Naive thymus-derived CD4-positive, alpha-beta T cell (primary cell): Measurements from ENCODE around the gene PDYN. TPM values are rescaled to one million over a fixed set of nuclear protein-coding genes. Genes with fewer than 3 reads are reported as not detected.

Experiments used
- ATAC-seq: fragments of 150-1000 bp; cut with Tn5 transposase; 2 replicates; pipeline ENCODE4 v1.10.0; 2021; ENCODE audit warnings: mild to moderate bottlenecking, moderate library complexity
- CTCF ChIA-PET: fragments of 350-600 bp; sonication (Branson Sonifier 250); formaldehyde crosslinking; loops from one replicate; lab custom pipeline; 2021; ENCODE audit warnings: antibody characterized with exemption; lab: Charles Lee
- POLR2A ChIA-PET: fragments of 350-600 bp; sonication (Branson Sonifier 250); formaldehyde crosslinking; loops from one replicate; lab custom pipeline; 2021; ENCODE audit warnings: antibody characterized with exemption, inconsistent platforms; lab: Charles Lee
- DNase-seq, 9 donors: peaks; one replicate each; pipeline versions ENCODE4 v3.0.0 to v3.0.0-alpha.2; 2020 to 2022; ENCODE audit warnings: mixed read lengths in 1 of 9
- H3K27ac ChIP-seq: one replicate; pipeline ENCODE4 v1.7.0; 2013; ENCODE audit warnings: mild to moderate bottlenecking, low read depth, low read length, moderate library complexity
- H3K27me3 ChIP-seq, 2 donors: one replicate each; pipeline ENCODE4 v1.7.0; 2013; ENCODE audit warnings: low read length in 2 of 2, mild to moderate bottlenecking in 2 of 2, moderate library complexity in 2 of 2; ENCODE audit not compliant: control insufficient read depth in 2 of 2, insufficient read depth in 2 of 2
- H3K36me3 ChIP-seq, 3 experiments: 1 replicate in 2 of 3; 2 replicates in 1 of 3; pipeline ENCODE4 v1.7.0; 2013; ENCODE audit warnings: low read length in 3 of 3, mild to moderate bottlenecking in 3 of 3, moderate library complexity in 1 of 3; ENCODE audit not compliant: insufficient read depth in 3 of 3, control insufficient read depth in 2 of 3
- H3K4me1 ChIP-seq, 2 donors: one replicate each; pipeline ENCODE4 v1.7.0; 2013; ENCODE audit warnings: low read length in 2 of 2, mild to moderate bottlenecking in 2 of 2, moderate library complexity in 1 of 2; ENCODE audit not compliant: control insufficient read depth in 2 of 2, insufficient read depth in 2 of 2
- H3K4me3 ChIP-seq: 2 replicates; pipeline ENCODE4 v1.7.0; 2013; ENCODE audit warnings: mild to moderate bottlenecking, low read length
- H3K9me3 ChIP-seq, 3 experiments: 1 replicate in 2 of 3; 2 replicates in 1 of 3; pipeline ENCODE4 v1.7.0; 2013; ENCODE audit warnings: low read length in 3 of 3; ENCODE audit not compliant: control insufficient read depth in 2 of 3
- H3K27ac Mint-ChIP-seq, 9 donors: one replicate each; pipeline ENCODE4 v1.8.0; 2020 to 2022; ENCODE audit warnings: mixed read lengths in 9 of 9, mild to moderate bottlenecking in 8 of 9, moderate library complexity in 5 of 9, inconsistent platforms in 2 of 9
- H3K27me3 Mint-ChIP-seq, 5 donors: one replicate each; pipeline ENCODE4 v1.8.0; 2021 to 2022; ENCODE audit warnings: mixed read lengths in 5 of 5, mild to moderate bottlenecking in 1 of 5
- H3K36me3 Mint-ChIP-seq, 5 donors: one replicate each; pipeline ENCODE4 v1.8.0; 2020 to 2022; ENCODE audit warnings: mixed read lengths in 5 of 5, mild to moderate bottlenecking in 3 of 5, inconsistent platforms in 1 of 5
- H3K4me1 Mint-ChIP-seq, 7 donors: one replicate each; pipeline ENCODE4 v1.8.0; 2020 to 2022; ENCODE audit warnings: mixed read lengths in 7 of 7, mild to moderate bottlenecking in 3 of 7, inconsistent platforms in 1 of 7
- H3K4me3 Mint-ChIP-seq, 10 donors: one replicate each; pipeline ENCODE4 v1.8.0; 2020 to 2022; ENCODE audit warnings: mild to moderate bottlenecking in 10 of 10, mixed read lengths in 10 of 10, moderate library complexity in 6 of 10, inconsistent platforms in 2 of 10
- H3K9me3 Mint-ChIP-seq, 11 donors: one replicate each; pipeline ENCODE4 v1.8.0; 2020 to 2022; ENCODE audit warnings: mixed read lengths in 11 of 11, mild to moderate bottlenecking in 4 of 11, inconsistent platforms in 1 of 11, moderate library complexity in 1 of 11
- intact Hi-C, 2 donors: fragments of 100-400 bp; cut with micrococcal nuclease; formaldehyde crosslinking; loops; one replicate each; pipeline ENCODE4 v1.15.1; 2023
- polyA plus RNA-seq, 2 donors: library from polyadenylated mRNA; unstranded; fragments of 300-500 nt; fragmentation: Illumina TruSeq; gene quantifications; one replicate each; pipeline ENCODE4 v1.2.3, GENCODE V29; 2021
- total RNA-seq, 6 experiments: library from RNA in 5 of 6; stranded (reverse) in 5 of 6; gene quantifications; 1 replicate in 5 of 6; 2 replicates in 1 of 6; pipeline ENCODE4 v1.2.3 and lab custom pipeline; 2021 to 2026

PDYN gene
- total and polyA plus RNA-seq, 7 experiments from 2014 or later, result not detected

- ChIA-PET POLR2A (no interaction called here), CTCF (interaction anchor here (0.7 kb wide), 1 partner anchor 55 kb away, joined by 3 read pairs; no protein-coding TSS in a partner anchor)
- H3K4me3 Mint-ChIP-seq, result no peak overlapping the region
- no peak overlapping the region for H3K4me3 ChIP-seq
- peaks cover 0 to 18% (median 5%) of the 10 kb centered on the region in 7 donors for H3K4me1 Mint-ChIP-seq
- H3K36me3 Mint-ChIP-seq, result no peaks in the 10 kb centered on the region
- ATAC-seq (no peak), DNase-seq (no peak)
- H3K27ac ChIP-seq, result no peak overlapping the region
- H3K9me3 Mint-ChIP-seq, result no peaks in the 10 kb centered on the region
- intact Hi-C loops, result no loop called here
- no peaks in the 10 kb centered on the region for H3K36me3 ChIP-seq
- no peaks in the 10 kb centered on the region for H3K4me1 ChIP-seq
- peaks cover 45 to 66% (median 54%) of the 10 kb centered on the region in 5 donors for H3K27me3 Mint-ChIP-seq
- H3K27ac Mint-ChIP-seq, result no peak overlapping the region
- no peaks in the 10 kb centered on the region for H3K27me3 ChIP-seq
- no peaks in the 10 kb centered on the region for H3K9me3 ChIP-seq
Observed at GRCh38 chr20:1947535-1947846, 46.4 kb downstream of the PDYN start.

- H3K27ac Mint-ChIP-seq, result no peak overlapping the region
- no peak overlapping the region for H3K27ac ChIP-seq
- no peaks in the 10 kb centered on the region for H3K27me3 ChIP-seq
- H3K36me3 ChIP-seq, result no peaks in the 10 kb centered on the region
- ATAC-seq (peak; percentile 66), DNase-seq (no peak)
- intact Hi-C loops, result no loop called here
- POLR2A ChIA-PET, result no interaction called here
- no peaks in the 10 kb centered on the region for H3K36me3 Mint-ChIP-seq
- no peak overlapping the region for H3K4me3 ChIP-seq
- no peaks in the 10 kb centered on the region for H3K9me3 ChIP-seq
- H3K4me1 Mint-ChIP-seq, result peaks cover 0 to 18% (median 5%) of the 10 kb centered on the region in 7 donors
- H3K9me3 Mint-ChIP-seq, result no peaks in the 10 kb centered on the region
- CTCF ChIA-PET, result interaction anchor here (0.7 kb wide), 1 partner anchor 55 kb away, joined by 3 read pairs; no protein-coding TSS in a partner anchor
- H3K4me1 ChIP-seq, result no peaks in the 10 kb centered on the region
- peak overlapping the region in 2 of 10 donors; percentile 5 to 27 for H3K4me3 Mint-ChIP-seq
- H3K27me3 Mint-ChIP-seq, result peaks cover 50 to 69% (median 54%) of the 10 kb centered on the region in 5 donors
Observed at GRCh38 chr20:1946762-1947534, 46.9 kb downstream of the PDYN start.

- intact Hi-C loops, result no loop called here
- H3K27me3 Mint-ChIP-seq, result peaks cover 50 to 69% (median 53%) of the 10 kb centered on the region in 5 donors
Observed at GRCh38 chr20:1946442-1946761, 47.5 kb downstream of the PDYN start.

GRCh38 chr20:1945660-1946059 lies 48.2 kb downstream of the PDYN start:
- no peaks in the 10 kb centered on the region for H3K27me3 ChIP-seq
- H3K4me3 ChIP-seq, result no peak overlapping the region

More at GRCh38 chr20:1946442-1946761, 47.5 kb downstream of the PDYN start:
- Histone ChIP-seq H3K27me3 (no peaks in the 10 kb centered on the region), H3K36me3 (no peaks in the 10 kb centered on the region), H3K9me3 (no peaks in the 10 kb centered on the region), H3K27ac (no peak overlapping the region), H3K4me3 (no peak overlapping the region), H3K4me1 (no peaks in the 10 kb centered on the region)
- DNase-seq (no peak), ATAC-seq (no peak)
- peak overlapping the region in 1 of 10 donors; percentile 27 for H3K4me3 Mint-ChIP-seq
- ChIA-PET CTCF (no interaction called here), POLR2A (no interaction called here)
- H3K27ac Mint-ChIP-seq, result no peak overlapping the region
- no peaks in the 10 kb centered on the region for H3K36me3 Mint-ChIP-seq
- H3K9me3 Mint-ChIP-seq, result no peaks in the 10 kb centered on the region
- peaks cover 0 to 18% (median 5%) of the 10 kb centered on the region in 7 donors for H3K4me1 Mint-ChIP-seq

GRCh38 chr20:1945134-1945618 lies 48.7 kb downstream of the PDYN start:
- Histone ChIP-seq H3K27me3 (no peaks in the 10 kb centered on the region), H3K4me3 (no peak overlapping the region), H3K36me3 (no peaks in the 10 kb centered on the region), H3K9me3 (no peaks in the 10 kb centered on the region), H3K4me1 (no peaks in the 10 kb centered on the region), H3K27ac (no peak overlapping the region)
- Mint-ChIP-seq H3K4me3 (no peak overlapping the region), H3K9me3 (no peaks in the 10 kb centered on the region), H3K36me3 (no peaks in the 10 kb centered on the region), H3K27ac (no peak overlapping the region), H3K4me1 (peaks cover 0 to 18% (median 5%) of the 10 kb centered on the region in 7 donors), H3K27me3 (peaks cover 44 to 75% (median 50%) of the 10 kb centered on the region in 5 donors)
- CTCF ChIA-PET, result no interaction called here
- intact Hi-C loops, result no loop called here
- POLR2A ChIA-PET, result no interaction called here
- peak; percentile 63 for ATAC-seq
- no peak for DNase-seq

More at GRCh38 chr20:1945660-1946059, 48.2 kb downstream of the PDYN start:
- DNase-seq (no peak), ATAC-seq (no peak)
- no peaks in the 10 kb centered on the region for H3K9me3 ChIP-seq
- intact Hi-C loops, result no loop called here
- no peaks in the 10 kb centered on the region for H3K36me3 ChIP-seq
- H3K27ac Mint-ChIP-seq, result no peak overlapping the region
- no peaks in the 10 kb centered on the region for H3K36me3 Mint-ChIP-seq
- H3K27me3 Mint-ChIP-seq, result peaks cover 45 to 70% (median 51%) of the 10 kb centered on the region in 5 donors
- POLR2A ChIA-PET, result no interaction called here
- no peaks in the 10 kb centered on the region for H3K9me3 Mint-ChIP-seq
- CTCF ChIA-PET, result no interaction called here
- H3K4me1 Mint-ChIP-seq, result peaks cover 0 to 18% (median 5%) of the 10 kb centered on the region in 7 donors
- no peak overlapping the region for H3K4me3 Mint-ChIP-seq
- no peaks in the 10 kb centered on the region for H3K4me1 ChIP-seq
- H3K27ac ChIP-seq, result no peak overlapping the region

DNA sequence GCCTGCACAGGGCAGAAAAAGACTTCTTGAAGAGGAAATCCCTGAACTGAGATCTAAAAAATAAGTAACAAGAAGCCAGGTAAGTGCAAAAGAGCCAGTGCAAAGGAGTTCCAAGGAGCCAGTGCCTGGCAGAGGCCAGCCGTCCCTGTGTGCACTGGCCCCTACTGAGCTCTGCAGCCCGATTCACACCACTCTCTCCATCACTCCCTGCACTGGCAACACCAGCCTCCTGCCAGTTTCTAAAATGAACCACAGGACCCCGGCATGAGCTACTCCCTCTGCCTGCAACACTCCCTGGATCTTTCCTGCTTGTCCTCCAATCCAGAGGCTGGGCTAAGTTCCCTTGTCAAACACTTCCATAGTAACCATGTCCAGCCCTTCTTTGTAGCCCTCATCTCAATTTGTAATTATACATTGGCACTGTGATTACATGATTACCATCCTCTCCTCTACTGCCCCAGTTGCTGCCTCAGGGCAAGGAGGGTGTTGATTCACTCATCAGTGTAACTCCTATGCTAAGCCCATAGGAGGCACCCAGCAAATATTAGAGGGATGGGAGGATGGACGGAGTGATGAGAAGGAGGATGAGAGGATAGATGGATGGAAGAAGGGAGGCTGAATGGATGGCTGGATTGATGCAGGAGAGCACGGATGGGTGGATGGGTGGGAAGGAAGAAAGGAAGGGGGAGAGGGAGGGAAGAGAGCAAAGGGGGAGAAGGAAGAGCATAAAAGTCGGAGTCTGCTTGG lies 49.3 kb downstream of the PDYN start:
- no peaks in the 10 kb centered on the region for H3K36me3 Mint-ChIP-seq
- no peaks in the 10 kb centered on the region for H3K9me3 ChIP-seq
- H3K9me3 Mint-ChIP-seq, result no peaks in the 10 kb centered on the region
- H3K27me3 ChIP-seq, result no peaks in the 10 kb centered on the region
- POLR2A ChIA-PET, result no interaction called here
- H3K4me1 ChIP-seq, result no peaks in the 10 kb centered on the region
- no peak overlapping the region for H3K27ac Mint-ChIP-seq
- peaks cover 44 to 75% (median 45%) of the 10 kb centered on the region in 5 donors for H3K27me3 Mint-ChIP-seq
- intact Hi-C loops, result no loop called here
- CTCF ChIA-PET, result no interaction called here
- DNase-seq, result no peak
- no peak for ATAC-seq
- no peaks in the 10 kb centered on the region for H3K36me3 ChIP-seq
- H3K4me1 Mint-ChIP-seq, result peaks cover 0 to 18% (median 5%) of the 10 kb centered on the region in 7 donors
- no peak overlapping the region for H3K4me3 ChIP-seq
- no peak overlapping the region for H3K4me3 Mint-ChIP-seq
- H3K27ac ChIP-seq, result no peak overlapping the region
